A549 (cell line): ENCODE data around the gene BASP1. TPM values are rescaled to one million over a fixed set of nuclear protein-coding genes. Genes with fewer than 3 reads are reported as not detected.

Source experiments
- ATAC-seq, 2 experiments: fragments of 200-7000 bp in 1 of 2; fragments of >200 bp in 1 of 2; cut with Nextera tagmentation in 1 of 2; cut with Tn5 transposase in 1 of 2; 3 replicates each; pipeline versions ENCODE4 v1.8.0 to v1.9.1; 2018 to 2020; ENCODE audit warnings: mild to moderate bottlenecking in 1 of 2, moderate library complexity in 1 of 2
- CTCF ChIA-PET: fragments of 300-600 bp; sonication (Branson Sonifier 250); formaldehyde crosslinking; extraction: SDS; loops from one replicate; lab custom pipeline; 2021; ENCODE audit warnings: antibody characterized with exemption, inconsistent platforms; lab: Yijun Ruan, JAX
- POLR2A ChIA-PET: fragments of 350-600 bp; formaldehyde crosslinking; extraction: SDS; loops from one replicate; lab custom pipeline; 2021; ENCODE audit warnings: antibody characterized with exemption, inconsistent platforms; lab: Yijun Ruan, JAX
- DNase-seq, 2 experiments: peaks; one replicate each; pipeline versions ENCODE4 v3.0.0 to v3.0.0-alpha.2; 2011 to 2016; ENCODE audit warnings: low read depth in 1 of 2, low spot score in 1 of 2
- FAIRE-seq: peaks from 2 replicates; lab custom pipeline; 2011; peaks lifted over from hg19 to GRCh38; lab: Jason Lieb, UNC
- H3K27ac ChIP-seq, 2 experiments: fragments of >200 bp; sonication (Bioruptor Twin); formaldehyde crosslinking; 3 replicates each; pipeline ENCODE4 v1.5.1; 2016 to 2017
- H3K4me1 ChIP-seq: fragments of >200 bp; sonication (Bioruptor Twin); formaldehyde crosslinking; 3 replicates; pipeline ENCODE4 v1.6.1; 2016
- H3K4me2 ChIP-seq: fragments of >200 bp; sonication (Bioruptor Twin); formaldehyde crosslinking; 3 replicates; pipeline ENCODE4 v1.6.1; 2016
- H3K4me3 ChIP-seq: fragments of >200 bp; sonication (Bioruptor Twin); formaldehyde crosslinking; 3 replicates; pipeline ENCODE4 v1.5.1; 2016
- H3K9me3 ChIP-seq: fragments of >200 bp; sonication (Bioruptor Twin); formaldehyde crosslinking; 3 replicates; pipeline ENCODE4 v1.6.1; 2016
- CEBPB ChIP-seq, 2 experiments: fragments of >200 bp in 1 of 2; sonication (Bioruptor Twin) in 1 of 2; formaldehyde crosslinking in 1 of 2; IDR thresholded peaks; 2 replicates each; pipeline ENCODE4 v1.6.1; 2012 to 2016
- CHD2 ChIP-seq: fragments of 150-350 bp; IDR thresholded peaks from 2 replicates; pipeline ENCODE4 v1.6.1; 2014; ENCODE audit warnings: low read length; ENCODE audit not compliant: partially characterized antibody
- CTCF ChIP-seq: fragments of >200 bp; sonication (Bioruptor Twin); formaldehyde crosslinking; IDR thresholded peaks from 3 replicates; pipeline ENCODE4 v1.5.1; 2016
- E2F6 ChIP-seq: IDR thresholded peaks from 2 replicates; pipeline ENCODE4 v1.6.1; 2012; ENCODE audit warnings: low read depth, borderline replicate concordance
- EP300 ChIP-seq, 2 experiments: fragments of >200 bp; sonication (Bioruptor Twin); formaldehyde crosslinking; IDR thresholded peaks; 2 replicates in 1 of 2; 3 replicates in 1 of 2; pipeline ENCODE4 v1.6.1; 2016 to 2017
- HOXB5 ChIP-seq: fragments of 250-450 bp; sonication (Bioruptor Pico); IDR thresholded peaks from 2 replicates; pipeline ENCODE4 v1.5.0; 2020; ENCODE audit warnings: mild to moderate bottlenecking, moderate library complexity
- KDM1A ChIP-seq: fragments of 200-600 bp; sonication (generic); IDR thresholded peaks from 2 replicates; pipeline ENCODE4 v1.6.1; 2016; ENCODE audit warnings: low read depth, mild to moderate bottlenecking
- KDM5A ChIP-seq: fragments of 200-600 bp; sonication (generic); IDR thresholded peaks from 2 replicates; pipeline ENCODE4 v1.6.1; 2016; ENCODE audit warnings: antibody characterized with exemption, mild to moderate bottlenecking
- MAX ChIP-seq: IDR thresholded peaks from 2 replicates; pipeline ENCODE4 v1.6.1; 2012
- PBX3 ChIP-seq: IDR thresholded peaks from 2 replicates; pipeline ENCODE4 v1.6.1; 2012
- POLR2A ChIP-seq: IDR thresholded peaks from 2 replicates; pipeline ENCODE4 v1.6.1; 2012; ENCODE audit warnings: mild to moderate bottlenecking, low read length
- RAD21 ChIP-seq, 2 experiments: fragments of >200 bp in 1 of 2; sonication (Bioruptor Twin) in 1 of 2; formaldehyde crosslinking in 1 of 2; IDR thresholded peaks in 1 of 2; conservative IDR thresholded peaks in 1 of 2; 2 replicates in 1 of 2; 3 replicates in 1 of 2; pipeline ENCODE4 v1.6.1; 2012 to 2018; ENCODE audit warnings: inconsistent platforms in 1 of 2
- RARB ChIP-seq: fragments of 250-450 bp; sonication (Bioruptor Pico); IDR thresholded peaks from 2 replicates; pipeline ENCODE4 v1.8.0; 2021; ENCODE audit warnings: mild to moderate bottlenecking, moderate library complexity
- REST ChIP-seq: fragments of 200-600 bp; sonication (generic); IDR thresholded peaks from 2 replicates; pipeline ENCODE4 v1.6.1; 2016; ENCODE audit warnings: antibody characterized with exemption, mild to moderate bottlenecking, moderate library complexity
- RNF2 ChIP-seq: fragments of 200-600 bp; sonication (generic); IDR thresholded peaks from 2 replicates; pipeline ENCODE4 v1.6.1; 2016; ENCODE audit warnings: low read depth, mild to moderate bottlenecking, antibody characterized with exemption, moderate library complexity, borderline replicate concordance
- SMC3 ChIP-seq: fragments of >200 bp; sonication (Bioruptor Twin); formaldehyde crosslinking; IDR thresholded peaks from 3 replicates; pipeline ENCODE4 v1.6.1; 2018; ENCODE audit warnings: inconsistent platforms
- TP53 ChIP-seq: fragments of 250-450 bp; sonication (Bioruptor Pico); IDR thresholded peaks from 2 replicates; pipeline ENCODE4 v1.5.0; 2021; ENCODE audit warnings: mild to moderate bottlenecking, moderate library complexity
- WGBS: methylation state at CpG from one replicate; pipeline ENCODE4 v1.1.6; 2017; ENCODE audit errors: missing lambda C conversion rate; 5-methylcytosine and 5-hydroxymethylcytosine counted together
- polyA plus RNA-seq, 4 experiments: library from polyadenylated mRNA; depleted of rRNA in 3 of 4; stranded (reverse); fragments of >200 nt; fragmentation: RNase III in 1 of 4; extraction: RNeasy Plus Mini Kit Qiagen cat#74134 plus additional on column Dnase treatment in 1 of 4; gene quantifications; 2 replicates in 3 of 4; 3 replicates in 1 of 4; pipeline ENCODE4 v1.2.3, GENCODE V29; 2011 to 2017

Gene BASP1
- polyA plus RNA-seq, 2 of the 4 experiments (the other 2 are of a cell fraction) = 391 to 454 TPM

GRCh38 chr5:17216176-17216973, 1.1 kb upstream of the BASP1 start:
- ChIA-PET POLR2A (interaction anchor here (0.5 to 2.2 kb wide), 17 partner anchors 16 to 1071 kb away, joined by 3 to 16 read pairs (median 4); no protein-coding TSS in a partner anchor), CTCF (interaction anchor here (0.6 to 6.1 kb wide), 83 partner anchors 8 to 1104 kb away, joined by 3 to 125 read pairs (median 5); no protein-coding TSS in a partner anchor)
- Histone ChIP-seq H3K4me3 (peak overlapping the region; percentile 95), H3K4me2 (peak overlapping the region; percentile 77), H3K27ac (peak overlapping the region; percentile 98), H3K4me1 (peaks cover 43% of the 10 kb centered on the region), H3K9me3 (no peaks in the 10 kb centered on the region)
- TF ChIP-seq SMC3 (peak; percentile 97), RARB (no peak), CEBPB (IDR thresholded peaks at IDR 0.05) (peak; percentile 15 to 49; a peak in 1 of 4 replicates), CTCF (peak; percentile 88), TP53 (CRISPR knock-in tag) (0 out of 2 replicates have a peak, but pooled peaks have one; percentile 23), POLR2A (peak; percentile 28; the same call in 1 of the 2 replicates), KDM1A (no peak), REST (no peak), HOXB5 (CRISPR knock-in tag) (peak; percentile 76), RAD21 (conservative IDR thresholded peaks at IDR 0.05 in 1 of 2, IDR thresholded peaks at IDR 0.05 in 1 of 2) (peak; percentile 97 to 98), RNF2 (0 out of 2 replicates have a peak, but pooled peaks have one; percentile 21), E2F6 (peak; percentile 52; the same call in 1 of the 2 replicates), EP300 (IDR thresholded peaks at IDR 0.05) (peak in 1 of 2 experiments; percentile 24; a peak in 1 of 5 replicates), MAX (peak; percentile 43; the same call in 1 of the 2 replicates)
- 2% methylated on average over 52 of the region's 59 CpGs for WGBS
- DNase-seq (peak; percentile 73 to 92), FAIRE-seq (peak; percentile 90), ATAC-seq (peak; percentile 62 to 79)

- peak; percentile 60 to 63 for ATAC-seq
- Histone ChIP-seq H3K4me3 (peak overlapping the region; percentile 95), H3K27ac (peak overlapping the region; percentile 98), H3K4me1 (peaks cover 50% of the 10 kb centered on the region), H3K9me3 (no peaks in the 10 kb centered on the region), H3K4me2 (peak overlapping the region; percentile 77)
- WGBS = 2% methylated on average over 11 of the region's 22 CpGs
- DNase-seq = peak; percentile 64 to 86
- POLR2A ChIA-PET = interaction anchor here (0.5 to 2.2 kb wide), 18 partner anchors 15 to 1065 kb away, joined by 3 to 16 read pairs (median 4); no protein-coding TSS in a partner anchor
- FAIRE-seq = no peak
- 0 out of 5 replicates have a peak, but pooled peaks of 1 of the 2 experiments have one; percentile 6 for TF ChIP-seq RAD21 (conservative IDR thresholded peaks at IDR 0.05 in 1 of 2, IDR thresholded peaks at IDR 0.05 in 1 of 2)
- 0 out of 4 replicates have a peak, but pooled peaks of 1 of the 2 experiments have one; percentile 8 for TF ChIP-seq CEBPB (IDR thresholded peaks at IDR 0.05)
- TF ChIP-seq PBX3 = no peak
- no peak for TF ChIP-seq TP53 (CRISPR knock-in tag)
- TF ChIP-seq KDM5A = no peak
- TF ChIP-seq CHD2 = peak; percentile 12
- CTCF ChIA-PET = interaction anchor here (0.7 to 6.1 kb wide), 59 partner anchors 8 to 1102 kb away, joined by 3 to 125 read pairs (median 5); no protein-coding TSS in a partner anchor
Measured at GRCh38 chr5:17216974-17217492, 398 bp upstream of the BASP1 start.
